Endothelial cell of umbilical vein (primary cell): ENCODE results near the gene RPS27. TPM values are rescaled to one million over a fixed set of nuclear protein-coding genes. Genes with fewer than 3 reads are reported as not detected.

Experiments
- Bru-seq: library from RNA; stranded (reverse); fragments of 400-500 nt; gene quantifications from one replicate; lab custom pipeline; 2021; lab: Mats Ljungman, UMichigan
- BruChase-seq, 2 experiments: library from RNA; stranded (reverse); fragments of 400-500 nt; gene quantifications; one replicate each; lab custom pipeline; 2021; lab: Mats Ljungman, UMichigan
- BruUV-seq: library from RNA; stranded (reverse); fragments of 400-500 nt; replicated peaks from 2 replicates; lab custom pipeline; 2021; lab: Mats Ljungman, UMichigan
- CTCF ChIA-PET: fragments of 300-600, 350-600 bp; sonication (Branson Sonifier 250); formaldehyde crosslinking; loops from one replicate; lab custom pipeline; 2021; ENCODE audit warnings: antibody characterized with exemption, inconsistent platforms; lab: Charles Lee
- POLR2A ChIA-PET: fragments of 300-600, 350-600 bp; sonication (Branson Sonifier 250); formaldehyde crosslinking; loops from one replicate; lab custom pipeline; 2021; ENCODE audit warnings: antibody characterized with exemption, inconsistent platforms; lab: Charles Lee
- DNase-seq: peaks from one replicate; pipeline ENCODE4 v3.0.0-alpha.2; 2011; ENCODE audit warnings: low read depth, low spot score
- FAIRE-seq: peaks from 2 replicates; lab custom pipeline; 2011; peaks lifted over from hg19 to GRCh38; lab: Jason Lieb, UNC
- H2AFZ ChIP-seq: 2 replicates; pipeline ENCODE4 v1.6.0; 2012; ENCODE audit warnings: low read depth, low read length, control low read depth, inconsistent platforms
- H3K27ac ChIP-seq: 2 replicates; pipeline ENCODE4 v1.5.1; 2011; ENCODE audit warnings: low read depth, mild to moderate bottlenecking, control low read depth, low read length, moderate library complexity; ENCODE audit not compliant: insufficient read depth
- H3K27me3 ChIP-seq, 2 experiments: 2 replicates each; pipeline versions ENCODE4 v1.6.0 to v1.6.1; 2011; ENCODE audit warnings: low read length in 2 of 2, mixed read lengths in 1 of 2; ENCODE audit not compliant: control insufficient read depth in 2 of 2, insufficient read depth in 2 of 2
- H3K36me3 ChIP-seq, 2 experiments: 2 replicates in 1 of 2; 3 replicates in 1 of 2; pipeline ENCODE4 v1.5.1; 2011; ENCODE audit warnings: low read length in 2 of 2, mild to moderate bottlenecking in 1 of 2, moderate library complexity in 1 of 2; ENCODE audit not compliant: control insufficient read depth in 2 of 2, insufficient read depth in 2 of 2; ENCODE audit errors: extremely low read depth in 1 of 2
- H3K4me1 ChIP-seq: 3 replicates; pipeline ENCODE4 v1.5.1; 2011; ENCODE audit warnings: mild to moderate bottlenecking, low read length; ENCODE audit not compliant: control insufficient read depth, insufficient read depth; ENCODE audit errors: extremely low read depth
- H3K4me2 ChIP-seq: 2 replicates; pipeline ENCODE4 v1.6.1; 2011; ENCODE audit warnings: low read length, control low read depth, mixed read lengths; ENCODE audit not compliant: insufficient read depth
- H3K4me3 ChIP-seq, 3 experiments: fragments of 200-600 bp in 1 of 3; sonication (generic), shearing (Covaris generic) in 1 of 3; replicated peaks in 1 of 3; 2 replicates each; pipeline ENCODE4 v1.5.1; 2011 to 2016; ENCODE audit warnings: control low read depth in 3 of 3, low read length in 3 of 3, mild to moderate bottlenecking in 2 of 3, inconsistent platforms in 1 of 3, low read depth in 1 of 3, moderate library complexity in 1 of 3; ENCODE audit not compliant: insufficient read depth in 1 of 3
- H3K79me2 ChIP-seq: 2 replicates; pipeline ENCODE4 v1.6.0; 2012; ENCODE audit warnings: low read length, inconsistent platforms; ENCODE audit not compliant: control insufficient read depth, insufficient read depth
- H3K9ac ChIP-seq: replicated peaks from 2 replicates; pipeline ENCODE3; 2011; ENCODE audit warnings: low read length, control low read depth; ENCODE audit not compliant: insufficient read depth; ENCODE audit errors: extremely low read depth
- H3K9me1 ChIP-seq: replicated peaks from 3 replicates; pipeline ENCODE4 v1.6.0; 2011; ENCODE audit warnings: mild to moderate bottlenecking, low read length; ENCODE audit not compliant: control insufficient read depth, insufficient read depth; ENCODE audit errors: extremely low read depth
- H3K9me3 ChIP-seq: replicated peaks from 2 replicates; pipeline ENCODE4 v1.5.1; 2012; ENCODE audit warnings: low read length, inconsistent platforms; ENCODE audit not compliant: control insufficient read depth, insufficient read depth
- H4K20me1 ChIP-seq: replicated peaks from 2 replicates; pipeline ENCODE3; 2011; ENCODE audit warnings: mild to moderate bottlenecking, low read length; ENCODE audit not compliant: control insufficient read depth, insufficient read depth; ENCODE audit errors: extremely low read depth
- EZH2 ChIP-seq: IDR thresholded peaks from 2 replicates; pipeline ENCODE4 v1.6.1; 2012; ENCODE audit warnings: borderline replicate concordance, low read depth, mild to moderate bottlenecking, moderate library complexity, low read length, inconsistent platforms; ENCODE audit not compliant: severe bottlenecking
- FOS ChIP-seq: IDR thresholded peaks from 2 replicates; pipeline ENCODE4 v1.6.1; 2011; ENCODE audit warnings: mild to moderate bottlenecking, low read length, moderate library complexity, borderline replicate concordance; ENCODE audit not compliant: insufficient read depth
- GATA2 ChIP-seq: IDR thresholded peaks from 2 replicates; pipeline ENCODE4 v1.7.0; 2011; ENCODE audit warnings: low read depth, mild to moderate bottlenecking, moderate library complexity, mixed read lengths, low read length; ENCODE audit not compliant: insufficient read length, insufficient read depth
- JUN ChIP-seq: IDR thresholded peaks from 2 replicates; pipeline ENCODE4 v1.6.1; 2011; ENCODE audit warnings: borderline replicate concordance, low read depth; ENCODE audit not compliant: insufficient read length, insufficient read depth
- MYC ChIP-seq: IDR thresholded peaks from one replicate; pipeline ENCODE4 v1.6.1; 2011; ENCODE audit warnings: mild to moderate bottlenecking, low read depth, low read length
- POLR2A ChIP-seq: IDR thresholded peaks from 2 replicates; pipeline ENCODE4 v1.6.1; 2012; ENCODE audit warnings: low read depth, mild to moderate bottlenecking, control low read depth, low read length
- POLR2AphosphoS5 ChIP-seq: IDR thresholded peaks from 2 replicates; pipeline ENCODE4 v1.6.1; 2012; ENCODE audit warnings: low read depth, mild to moderate bottlenecking, control low read depth, low read length, moderate library complexity; ENCODE audit not compliant: insufficient read depth
- dilution Hi-C: fragments of 300-500 bp; cut with MboI; formaldehyde crosslinking; loops from one replicate; pipeline ENCODE4 v1.15.0; 2019; ENCODE audit warnings: low sequenced_read_pairs; ENCODE audit not compliant: extremely low pct_ligation_motif_present
- intact Hi-C: fragments of 100-400 bp; cut with micrococcal nuclease; formaldehyde crosslinking; loops from one replicate; pipeline ENCODE4 v1.10.0; 2022
- long read RNA-seq: library from polyadenylated mRNA; stranded (forward); transcript quantifications from one replicate; pipeline ENCODE4 v2.0.0, GENCODE V29; 2021
- polyA minus RNA-seq, 3 experiments: library from RNA; depleted of rRNA, polyadenylated mRNA; stranded (reverse); fragments of >200 nt; gene quantifications; 1 replicate in 1 of 3; 2 replicates in 2 of 3; pipeline ENCODE4 v1.2.3, GENCODE V29; 2011
- polyA plus RNA-seq, 4 experiments: library from polyadenylated mRNA; depleted of rRNA in 3 of 4; stranded (reverse) in 3 of 4; unstranded in 1 of 4; fragments of >200 nt; gene quantifications; 2 replicates each; pipeline versions ENCODE4 v1.2.1 to v1.2.3, GENCODE V29; 2011 to 2012; ENCODE audit warnings: missing spikeins in 1 of 4
- total RNA-seq: library from RNA; stranded (reverse); gene quantifications from 2 replicates; pipeline ENCODE4 v1.2.3, GENCODE V29; 2021
- TF ChIP-seq, protein P1 (sequence below), 2 donors: IDR thresholded peaks; 1 replicate in 1 of 2; 2 replicates in 1 of 2; pipeline ENCODE4 v1.5.1; 2011; ENCODE audit warnings: low read length in 2 of 2, mild to moderate bottlenecking in 2 of 2, moderate library complexity in 2 of 2, control low read depth in 1 of 2, inconsistent platforms in 1 of 2, low read depth in 1 of 2; ENCODE audit not compliant: insufficient read depth in 1 of 2; ENCODE audit errors: extremely low read depth in 1 of 2
- TF ChIP-seq, protein P2 (sequence below): IDR thresholded peaks from 2 replicates; pipeline ENCODE4 v1.6.1; 2011; ENCODE audit not compliant: insufficient read depth, insufficient read length

RPS27 gene
- total RNA-seq (1,120 and 1,234 TPM in 2 replicates), polyA plus RNA-seq (1,521 and 1,700 TPM in 2 replicates), polyA minus RNA-seq (521 and 898 TPM in 2 replicates), Bru-seq, nascent RNA (percentile 98 among the genes with signal in this experiment), BruChase-seq, experiment 1, labeled RNA remaining after a 6-hour chase (percentile 96 among the genes with signal in this experiment), BruChase-seq, experiment 2, labeled RNA remaining after a 2-hour chase (percentile 90 among the genes with signal in this experiment)
- polyA plus RNA-seq (2011; cell fraction: cytosol; rRNA removed): 3,621 and 5,064 TPM in 2 replicates
- 712 and 1,136 TPM in 2 replicates for polyA plus RNA-seq (2011; cell fraction: nucleus; rRNA removed)
- polyA plus RNA-seq (2012): 3,094 and 3,779 TPM in 2 replicates
- 550 TPM for polyA minus RNA-seq (2011; cell fraction: cytosol; rRNA and poly(A)+ RNA removed)
- 203 and 225 TPM in 2 replicates for polyA minus RNA-seq (2011; cell fraction: nucleus; rRNA and poly(A)+ RNA removed)
- long read RNA-seq, transcript RPS27-204 (4 exons, 573 nt): minor isoform, 32 of 1,725 reads
- long read RNA-seq, transcript RPS27-203 (3 exons, 496 nt): minor isoform, 13 of 1,725 reads
- long read RNA-seq, transcript RPS27-201 (4 exons, 359 nt): major isoform, 1,673 of 1,725 reads
- long read RNA-seq, partial matches to known transcripts: 1 of 1,725 reads
- long read RNA-seq, other reads (novel, unspliced or antisense): 4 of 1,725 reads

DNA sequence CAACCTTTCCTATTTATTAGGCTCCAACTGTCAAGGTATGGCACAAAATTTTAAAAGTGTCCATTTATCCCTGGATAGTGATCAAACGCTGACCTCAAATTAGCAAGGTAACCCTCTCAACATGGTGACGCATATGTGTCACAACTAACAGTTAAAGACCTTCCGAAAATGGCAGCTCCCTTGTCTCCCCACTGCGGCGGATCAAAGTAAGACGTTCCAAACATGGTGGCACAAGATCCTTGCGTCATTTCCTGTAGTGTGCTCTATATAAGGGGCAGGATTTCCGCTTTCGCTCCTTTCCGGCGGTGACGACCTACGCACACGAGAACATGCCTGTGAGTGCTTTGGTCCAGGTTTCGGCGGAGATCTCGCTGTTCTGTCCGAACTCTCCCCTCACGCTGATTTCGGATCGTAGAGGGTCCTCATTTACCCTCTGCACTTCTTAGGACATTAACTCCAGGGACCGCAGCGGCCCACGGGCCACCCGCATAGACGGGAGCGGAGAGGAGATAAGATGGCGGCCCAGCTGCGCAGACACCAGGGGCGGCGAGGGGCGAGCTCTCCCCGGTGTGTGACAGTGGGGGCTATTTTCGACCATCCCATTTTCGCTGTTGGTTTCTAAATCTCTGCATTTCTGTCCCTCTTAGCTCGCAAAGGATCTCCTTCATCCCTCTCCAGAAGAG, at the start of gene RPS27:
TSS of gene RPS27 (plus strand) at position 295 of the 683 bp plus-strand sequence. CDS start at position 330, 35 bp downstream.
- peaks cover 24% of the 10 kb centered on the region for H3K79me2 ChIP-seq
- H3K27ac ChIP-seq: peak within 1 kb of the TSS; percentile 90
- ChIA-PET POLR2A (interaction anchor here (0.6 to 1.4 kb wide), 9 partner anchors 9 to 230 kb away, joined by 3 to 8 read pairs (median 3); partner anchors contain the start of genes CREB3L4, DENND4B, SLC39A1 and UBAP2L), CTCF (interaction anchor here (0.7 to 1.1 kb wide), 3 partner anchors 13 to 313 kb away, joined by 3 read pairs; partner anchors contain the start of gene JTB)
- dilution Hi-C loops: no loop called here
- H3K36me3 ChIP-seq: peaks cover 9 to 10% of the 10 kb centered on the region in 2 experiments
- BruUV-seq: no TSS peak
- intact Hi-C loops: loop anchor here (1.0 to 10.0 kb wide), 6 partner anchors 27 to 1958 kb away; partner anchors contain the start of genes NUP210L and SLC39A1
- TF ChIP-seq, protein P1, sequence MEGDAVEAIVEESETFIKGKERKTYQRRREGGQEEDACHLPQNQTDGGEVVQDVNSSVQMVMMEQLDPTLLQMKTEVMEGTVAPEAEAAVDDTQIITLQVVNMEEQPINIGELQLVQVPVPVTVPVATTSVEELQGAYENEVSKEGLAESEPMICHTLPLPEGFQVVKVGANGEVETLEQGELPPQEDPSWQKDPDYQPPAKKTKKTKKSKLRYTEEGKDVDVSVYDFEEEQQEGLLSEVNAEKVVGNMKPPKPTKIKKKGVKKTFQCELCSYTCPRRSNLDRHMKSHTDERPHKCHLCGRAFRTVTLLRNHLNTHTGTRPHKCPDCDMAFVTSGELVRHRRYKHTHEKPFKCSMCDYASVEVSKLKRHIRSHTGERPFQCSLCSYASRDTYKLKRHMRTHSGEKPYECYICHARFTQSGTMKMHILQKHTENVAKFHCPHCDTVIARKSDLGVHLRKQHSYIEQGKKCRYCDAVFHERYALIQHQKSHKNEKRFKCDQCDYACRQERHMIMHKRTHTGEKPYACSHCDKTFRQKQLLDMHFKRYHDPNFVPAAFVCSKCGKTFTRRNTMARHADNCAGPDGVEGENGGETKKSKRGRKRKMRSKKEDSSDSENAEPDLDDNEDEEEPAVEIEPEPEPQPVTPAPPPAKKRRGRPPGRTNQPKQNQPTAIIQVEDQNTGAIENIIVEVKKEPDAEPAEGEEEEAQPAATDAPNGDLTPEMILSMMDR (IDR thresholded peaks at IDR 0.05; ENCODE audit: extremely low read depth in 1 of 2, insufficient read depth in 1 of 2, low read depth in 1 of 2, low read length in 2 of 2): no peak
- TF ChIP-seq POLR2A: peak; percentile 99
- TF ChIP-seq, protein P2, sequence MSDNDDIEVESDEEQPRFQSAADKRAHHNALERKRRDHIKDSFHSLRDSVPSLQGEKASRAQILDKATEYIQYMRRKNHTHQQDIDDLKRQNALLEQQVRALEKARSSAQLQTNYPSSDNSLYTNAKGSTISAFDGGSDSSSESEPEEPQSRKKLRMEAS: no peak
- no peak for TF ChIP-seq MYC
- peak; percentile 15 for TF ChIP-seq FOS
- TF ChIP-seq GATA2: no peak
- TF ChIP-seq JUN: peak; percentile 80
- peak; percentile 99 for TF ChIP-seq POLR2AphosphoS5
- no peak for TF ChIP-seq EZH2
- no peaks in the 10 kb centered on the region for H3K27me3 ChIP-seq
- peaks cover 24% of the 10 kb centered on the region for H3K4me1 ChIP-seq
- DNase-seq: peak; percentile 96
- no peaks in the 10 kb centered on the region for H3K9me3 ChIP-seq
- H3K9me1 ChIP-seq: no peaks in the 10 kb centered on the region
- H4K20me1 ChIP-seq: no peaks in the 10 kb centered on the region
- FAIRE-seq: peak; percentile 93
- H3K9ac ChIP-seq: peak within 1 kb of the TSS; percentile 91
- peak within 1 kb of the TSS; percentile 95 for H3K4me2 ChIP-seq
- H2AFZ ChIP-seq: peak within 1 kb of the TSS; percentile 17
- H3K4me3 ChIP-seq: peak within 1 kb of the TSS; percentile 15 to 86 (median 79)
